ENCODE measurements around the gene GNAS.

GNAS gene

GRCh38 chr20:58901488-58902402 lies 49.2 kb downstream of the GNAS start:
- H3K9ac ChIP-seq (ENCODE audit: low read depth, low read length), result no peak overlapping the region
- peaks cover 84% of the 10 kb centered on the region for H3K36me3 ChIP-seq (ENCODE audit: insufficient read depth, low read length)
- no peak overlapping the region for H3K27ac ChIP-seq (ENCODE audit: low read depth, low read length)
- no peak overlapping the region for H3K4me3 ChIP-seq (ENCODE audit: low read length)
- peaks cover 45% of the 10 kb centered on the region for H3K4me1 ChIP-seq (ENCODE audit: insufficient read depth, low read length)
- WGBS, result 73% methylated on average over 12 of the region's 19 CpGs
- no peaks in the 10 kb centered on the region for H3K27me3 ChIP-seq (ENCODE audit: insufficient read depth, low read length)
- no peaks in the 10 kb centered on the region for H3K9me3 ChIP-seq (ENCODE audit: insufficient read depth, low read depth, low read length)

GRCh38 chr20:58903614-58904013 lies 51.1 kb downstream of the GNAS start:
- no peaks in the 10 kb centered on the region for H3K9me3 ChIP-seq (ENCODE audit: insufficient read depth, low read depth, low read length)
- no peaks in the 10 kb centered on the region for H3K27me3 ChIP-seq (ENCODE audit: insufficient read depth, low read length)
- H3K4me3 ChIP-seq (ENCODE audit: low read length), result no peak overlapping the region
- peaks cover 86% of the 10 kb centered on the region for H3K36me3 ChIP-seq (ENCODE audit: insufficient read depth, low read length)
- H3K27ac ChIP-seq (ENCODE audit: low read depth, low read length), result no peak overlapping the region
- no peak overlapping the region for H3K9ac ChIP-seq (ENCODE audit: low read depth, low read length)
- H3K4me1 ChIP-seq (ENCODE audit: insufficient read depth, low read length), result peaks cover 26% of the 10 kb centered on the region
- WGBS, result 90% methylated on average over 9 of the region's 9 CpGs

- H3K4me3 ChIP-seq (ENCODE audit: low read length), result no peak overlapping the region
- no peak overlapping the region for H3K9ac ChIP-seq (ENCODE audit: low read depth, low read length)
- H3K27ac ChIP-seq (ENCODE audit: low read depth, low read length), result no peak overlapping the region
- peaks cover 10% of the 10 kb centered on the region for H3K4me1 ChIP-seq (ENCODE audit: insufficient read depth, low read length)
- H3K9me3 ChIP-seq (ENCODE audit: insufficient read depth, low read depth, low read length), result no peaks in the 10 kb centered on the region
- peaks cover 92% of the 10 kb centered on the region for H3K36me3 ChIP-seq (ENCODE audit: insufficient read depth, low read length)
- H3K27me3 ChIP-seq (ENCODE audit: insufficient read depth, low read length), result no peaks in the 10 kb centered on the region
- WGBS, result 94% methylated on average over 6 of the region's 6 CpGs
Measured at GRCh38 chr20:58905236-58905635, 52.7 kb downstream of the GNAS start.

- Histone ChIP-seq H3K4me1 (ENCODE audit: insufficient read depth, low read length) (peaks cover under 1% of the 10 kb centered on the region; the same call in 1 of the 2 replicates), H3K4me3 (ENCODE audit: low read length) (no peak overlapping the region), H3K9me3 (ENCODE audit: insufficient read depth, low read depth, low read length) (no peaks in the 10 kb centered on the region), H3K36me3 (ENCODE audit: insufficient read depth, low read length) (peaks cover 93% of the 10 kb centered on the region), H3K27ac (ENCODE audit: low read depth, low read length) (no peak overlapping the region), H3K27me3 (ENCODE audit: insufficient read depth, low read length) (no peaks in the 10 kb centered on the region), H3K9ac (ENCODE audit: low read depth, low read length) (no peak overlapping the region)
- 95% methylated on average over 4 of the region's 5 CpGs for WGBS
Measured at GRCh38 chr20:58906111-58906510, 53.6 kb downstream of the GNAS start.

- no peaks in the 10 kb centered on the region for H3K27me3 ChIP-seq (ENCODE audit: insufficient read depth, low read length)
- H3K4me3 ChIP-seq (ENCODE audit: low read length), result no peak overlapping the region
- no peak overlapping the region for H3K9ac ChIP-seq (ENCODE audit: low read depth, low read length)
- 93% methylated on average over 2 of the region's 3 CpGs for WGBS
- peaks cover 97% of the 10 kb centered on the region for H3K36me3 ChIP-seq (ENCODE audit: insufficient read depth, low read length)
- H3K4me1 ChIP-seq (ENCODE audit: insufficient read depth, low read length), result no peaks in the 10 kb centered on the region; the same call in 1 of the 2 replicates
- H3K9me3 ChIP-seq (ENCODE audit: insufficient read depth, low read depth, low read length), result no peaks in the 10 kb centered on the region
- H3K27ac ChIP-seq (ENCODE audit: low read depth, low read length), result no peak overlapping the region
Measured at GRCh38 chr20:58906894-58907293, 54.4 kb downstream of the GNAS start.

- 94% methylated on average over 13 of the region's 13 CpGs for WGBS
- Histone ChIP-seq H3K36me3 (ENCODE audit: insufficient read depth, low read length) (peaks cover 92% of the 10 kb centered on the region), H3K4me1 (ENCODE audit: insufficient read depth, low read length) (no peaks in the 10 kb centered on the region), H3K9ac (ENCODE audit: low read depth, low read length) (no peak overlapping the region), H3K9me3 (ENCODE audit: insufficient read depth, low read depth, low read length) (no peaks in the 10 kb centered on the region), H3K27ac (ENCODE audit: low read depth, low read length) (no peak overlapping the region), H3K27me3 (ENCODE audit: insufficient read depth, low read length) (no peaks in the 10 kb centered on the region), H3K4me3 (ENCODE audit: low read length) (no peak overlapping the region)
Measured at GRCh38 chr20:58907320-58908137, 55.0 kb downstream of the GNAS start.

- H3K4me1 ChIP-seq (ENCODE audit: insufficient read depth, low read length), result no peaks in the 10 kb centered on the region
- H3K4me3 ChIP-seq (ENCODE audit: low read length), result no peak overlapping the region
- peaks cover 88% of the 10 kb centered on the region for H3K36me3 ChIP-seq (ENCODE audit: insufficient read depth, low read length)
Measured at GRCh38 chr20:58908221-58908620, 55.7 kb downstream of the GNAS start.

GRCh38 chr20:58908941-58909340 lies 56.4 kb downstream of the GNAS start:
- Histone ChIP-seq H3K9ac (ENCODE audit: low read depth, low read length) (no peak overlapping the region), H3K27ac (ENCODE audit: low read depth, low read length) (no peak overlapping the region), H3K9me3 (ENCODE audit: insufficient read depth, low read depth, low read length) (no peaks in the 10 kb centered on the region), H3K4me1 (ENCODE audit: insufficient read depth, low read length) (no peaks in the 10 kb centered on the region), H3K36me3 (ENCODE audit: insufficient read depth, low read length) (peaks cover 80% of the 10 kb centered on the region), H3K27me3 (ENCODE audit: insufficient read depth, low read length) (no peaks in the 10 kb centered on the region), H3K4me3 (ENCODE audit: low read length) (no peak overlapping the region)
- WGBS, result 96% methylated on average over 9 of the region's 9 CpGs

More at GRCh38 chr20:58908221-58908620, 55.7 kb downstream of the GNAS start:
- Histone ChIP-seq H3K27me3 (ENCODE audit: insufficient read depth, low read length) (no peaks in the 10 kb centered on the region), H3K9me3 (ENCODE audit: insufficient read depth, low read depth, low read length) (no peaks in the 10 kb centered on the region), H3K9ac (ENCODE audit: low read depth, low read length) (no peak overlapping the region), H3K27ac (ENCODE audit: low read depth, low read length) (no peak overlapping the region)
- WGBS, result 98% methylated on average over 4 of the region's 4 CpGs

GRCh38 chr20:58909585-58909984 lies 57.1 kb downstream of the GNAS start:
- 96% methylated on average over 15 of the region's 15 CpGs for WGBS
- H3K27me3 ChIP-seq (ENCODE audit: insufficient read depth, low read length), result no peaks in the 10 kb centered on the region
- H3K9ac ChIP-seq (ENCODE audit: low read depth, low read length), result no peak overlapping the region
- no peak overlapping the region for H3K4me3 ChIP-seq (ENCODE audit: low read length)
- no peaks in the 10 kb centered on the region for H3K4me1 ChIP-seq (ENCODE audit: insufficient read depth, low read length)
- no peak overlapping the region for H3K27ac ChIP-seq (ENCODE audit: low read depth, low read length)
- no peaks in the 10 kb centered on the region for H3K9me3 ChIP-seq (ENCODE audit: insufficient read depth, low read depth, low read length)
- H3K36me3 ChIP-seq (ENCODE audit: insufficient read depth, low read length), result peaks cover 74% of the 10 kb centered on the region

- Histone ChIP-seq H3K9ac (ENCODE audit: low read depth, low read length) (no peak overlapping the region), H3K4me1 (ENCODE audit: insufficient read depth, low read length) (no peaks in the 10 kb centered on the region), H3K27me3 (ENCODE audit: insufficient read depth, low read length) (no peaks in the 10 kb centered on the region), H3K4me3 (ENCODE audit: low read length) (no peak overlapping the region), H3K27ac (ENCODE audit: low read depth, low read length) (no peak overlapping the region), H3K9me3 (ENCODE audit: insufficient read depth, low read depth, low read length) (no peaks in the 10 kb centered on the region), H3K36me3 (ENCODE audit: insufficient read depth, low read length) (peaks cover 65% of the 10 kb centered on the region)
- WGBS, result 97% methylated on average over 14 of the region's 14 CpGs
Measured at GRCh38 chr20:58910473-58910872, 58.0 kb downstream of the GNAS start.

- Histone ChIP-seq H3K9me3 (ENCODE audit: insufficient read depth, low read depth, low read length) (no peaks in the 10 kb centered on the region), H3K4me1 (ENCODE audit: insufficient read depth, low read length) (no peaks in the 10 kb centered on the region), H3K27me3 (ENCODE audit: insufficient read depth, low read length) (no peaks in the 10 kb centered on the region), H3K36me3 (ENCODE audit: insufficient read depth, low read length) (peaks cover 57% of the 10 kb centered on the region), H3K9ac (ENCODE audit: low read depth, low read length) (no peak overlapping the region), H3K4me3 (ENCODE audit: low read length) (no peak overlapping the region), H3K27ac (ENCODE audit: low read depth, low read length) (no peak overlapping the region)
- WGBS, result 100% methylated on average over 2 of the region's 2 CpGs
Measured at GRCh38 chr20:58911309-58911708, 58.8 kb downstream of the GNAS start.
